ENCODE data around the gene CTNNB1.

Gene CTNNB1

GRCh38 chr3:41223078-41223477 lies 23.8 kb downstream of the CTNNB1 start:
- TF ChIP-seq, protein P1, sequence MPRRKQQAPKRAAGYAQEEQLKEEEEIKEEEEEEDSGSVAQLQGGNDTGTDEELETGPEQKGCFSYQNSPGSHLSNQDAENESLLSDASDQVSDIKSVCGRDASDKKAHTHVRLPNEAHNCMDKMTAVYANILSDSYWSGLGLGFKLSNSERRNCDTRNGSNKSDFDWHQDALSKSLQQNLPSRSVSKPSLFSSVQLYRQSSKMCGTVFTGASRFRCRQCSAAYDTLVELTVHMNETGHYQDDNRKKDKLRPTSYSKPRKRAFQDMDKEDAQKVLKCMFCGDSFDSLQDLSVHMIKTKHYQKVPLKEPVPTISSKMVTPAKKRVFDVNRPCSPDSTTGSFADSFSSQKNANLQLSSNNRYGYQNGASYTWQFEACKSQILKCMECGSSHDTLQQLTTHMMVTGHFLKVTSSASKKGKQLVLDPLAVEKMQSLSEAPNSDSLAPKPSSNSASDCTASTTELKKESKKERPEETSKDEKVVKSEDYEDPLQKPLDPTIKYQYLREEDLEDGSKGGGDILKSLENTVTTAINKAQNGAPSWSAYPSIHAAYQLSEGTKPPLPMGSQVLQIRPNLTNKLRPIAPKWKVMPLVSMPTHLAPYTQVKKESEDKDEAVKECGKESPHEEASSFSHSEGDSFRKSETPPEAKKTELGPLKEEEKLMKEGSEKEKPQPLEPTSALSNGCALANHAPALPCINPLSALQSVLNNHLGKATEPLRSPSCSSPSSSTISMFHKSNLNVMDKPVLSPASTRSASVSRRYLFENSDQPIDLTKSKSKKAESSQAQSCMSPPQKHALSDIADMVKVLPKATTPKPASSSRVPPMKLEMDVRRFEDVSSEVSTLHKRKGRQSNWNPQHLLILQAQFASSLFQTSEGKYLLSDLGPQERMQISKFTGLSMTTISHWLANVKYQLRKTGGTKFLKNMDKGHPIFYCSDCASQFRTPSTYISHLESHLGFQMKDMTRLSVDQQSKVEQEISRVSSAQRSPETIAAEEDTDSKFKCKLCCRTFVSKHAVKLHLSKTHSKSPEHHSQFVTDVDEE (CRISPR knock-in tag; IDR thresholded peaks at IDR 0.05), result no peak
- TF ChIP-seq ISL1 (CRISPR knock-in tag; IDR thresholded peaks at IDR 0.05) (no peak), ZFP30 (CRISPR knock-in tag; IDR thresholded peaks at IDR 0.05) (no peak), ESRRG (CRISPR knock-in tag; IDR thresholded peaks at IDR 0.05) (no peak)
- TF ChIP-seq, protein P2, sequence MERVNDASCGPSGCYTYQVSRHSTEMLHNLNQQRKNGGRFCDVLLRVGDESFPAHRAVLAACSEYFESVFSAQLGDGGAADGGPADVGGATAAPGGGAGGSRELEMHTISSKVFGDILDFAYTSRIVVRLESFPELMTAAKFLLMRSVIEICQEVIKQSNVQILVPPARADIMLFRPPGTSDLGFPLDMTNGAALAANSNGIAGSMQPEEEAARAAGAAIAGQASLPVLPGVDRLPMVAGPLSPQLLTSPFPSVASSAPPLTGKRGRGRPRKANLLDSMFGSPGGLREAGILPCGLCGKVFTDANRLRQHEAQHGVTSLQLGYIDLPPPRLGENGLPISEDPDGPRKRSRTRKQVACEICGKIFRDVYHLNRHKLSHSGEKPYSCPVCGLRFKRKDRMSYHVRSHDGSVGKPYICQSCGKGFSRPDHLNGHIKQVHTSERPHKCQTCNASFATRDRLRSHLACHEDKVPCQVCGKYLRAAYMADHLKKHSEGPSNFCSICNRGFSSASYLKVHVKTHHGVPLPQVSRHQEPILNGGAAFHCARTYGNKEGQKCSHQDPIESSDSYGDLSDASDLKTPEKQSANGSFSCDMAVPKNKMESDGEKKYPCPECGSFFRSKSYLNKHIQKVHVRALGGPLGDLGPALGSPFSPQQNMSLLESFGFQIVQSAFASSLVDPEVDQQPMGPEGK (CRISPR knock-in tag; IDR thresholded peaks at IDR 0.05; ENCODE audit: borderline replicate concordance), result no peak
- no peak for ATAC-seq

DNA sequence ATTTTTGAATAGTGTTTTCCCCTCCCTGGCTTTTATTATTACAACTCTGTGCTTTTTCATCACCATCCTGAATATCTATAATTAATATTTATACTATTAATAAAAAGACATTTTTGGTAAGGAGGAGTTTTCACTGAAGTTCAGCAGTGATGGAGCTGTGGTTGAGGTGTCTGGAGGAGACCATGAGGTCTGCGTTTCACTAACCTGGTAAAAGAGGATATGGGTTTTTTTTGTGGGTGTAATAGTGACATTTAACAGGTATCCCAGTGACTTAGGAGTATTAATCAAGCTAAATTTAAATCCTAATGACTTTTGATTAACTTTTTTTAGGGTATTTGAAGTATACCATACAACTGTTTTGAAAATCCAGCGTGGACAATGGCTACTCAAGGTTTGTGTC lies 24.4 kb downstream of the CTNNB1 start:
- no peak for ATAC-seq
- TF ChIP-seq, protein P3, sequence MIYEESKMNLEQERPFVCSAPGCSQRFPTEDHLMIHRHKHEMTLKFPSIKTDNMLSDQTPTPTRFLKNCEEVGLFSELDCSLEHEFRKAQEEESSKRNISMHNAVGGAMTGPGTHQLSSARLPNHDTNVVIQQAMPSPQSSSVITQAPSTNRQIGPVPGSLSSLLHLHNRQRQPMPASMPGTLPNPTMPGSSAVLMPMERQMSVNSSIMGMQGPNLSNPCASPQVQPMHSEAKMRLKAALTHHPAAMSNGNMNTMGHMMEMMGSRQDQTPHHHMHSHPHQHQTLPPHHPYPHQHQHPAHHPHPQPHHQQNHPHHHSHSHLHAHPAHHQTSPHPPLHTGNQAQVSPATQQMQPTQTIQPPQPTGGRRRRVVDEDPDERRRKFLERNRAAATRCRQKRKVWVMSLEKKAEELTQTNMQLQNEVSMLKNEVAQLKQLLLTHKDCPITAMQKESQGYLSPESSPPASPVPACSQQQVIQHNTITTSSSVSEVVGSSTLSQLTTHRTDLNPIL (CRISPR knock-in tag; IDR thresholded peaks at IDR 0.05; ENCODE audit: low read depth), result no peak
- TF ChIP-seq PPARA (CRISPR knock-in tag; IDR thresholded peaks at IDR 0.05; ENCODE audit: borderline replicate concordance) (no peak), ZNF70 (CRISPR knock-in tag; IDR thresholded peaks at IDR 0.05) (no peak), BACH2 (CRISPR knock-in tag; IDR thresholded peaks at IDR 0.05; ENCODE audit: borderline replicate concordance) (no peak), ZFP3 (CRISPR knock-in tag; IDR thresholded peaks at IDR 0.05) (no peak), ESRRG (CRISPR knock-in tag; IDR thresholded peaks at IDR 0.05) (no peak), ARNTL (CRISPR knock-in tag; IDR thresholded peaks at IDR 0.05; ENCODE audit: borderline replicate concordance, low read depth) (no peak), CSDC2 (CRISPR knock-in tag; IDR thresholded peaks at IDR 0.05) (no peak), POU6F1 (CRISPR knock-in tag; IDR thresholded peaks at IDR 0.05; ENCODE audit: borderline replicate concordance, low read depth) (no peak)
- TF ChIP-seq, protein P1 (CRISPR knock-in tag; IDR thresholded peaks at IDR 0.05), result no peak

- TF ChIP-seq ARNTL (CRISPR knock-in tag; IDR thresholded peaks at IDR 0.05; ENCODE audit: borderline replicate concordance, low read depth) (no peak), ZNF8 (CRISPR knock-in tag; IDR thresholded peaks at IDR 0.05) (no peak), SNAI2 (CRISPR knock-in tag; IDR thresholded peaks at IDR 0.05) (no peak), CSDC2 (CRISPR knock-in tag; IDR thresholded peaks at IDR 0.05) (no peak), GLIS3 (CRISPR knock-in tag; IDR thresholded peaks at IDR 0.05) (no peak), CSRNP3 (CRISPR knock-in tag; IDR thresholded peaks at IDR 0.05) (no peak), RARB (CRISPR knock-in tag; IDR thresholded peaks at IDR 0.05) (no peak), POU6F1 (CRISPR knock-in tag; IDR thresholded peaks at IDR 0.05; ENCODE audit: borderline replicate concordance, low read depth) (no peak)
- ATAC-seq, result peak; percentile 78
These were observed 25.0 kb downstream of the CTNNB1 start for GRCh38 chr3:41224120-41224806.

Data from SK-N-SH treated with all-trans-retinoic acid at 6 μM for 48 hours (cell line).